ENCODE results near the gene FOXP4. TPM values are rescaled to one million over a fixed set of nuclear protein-coding genes. Genes with fewer than 3 reads are reported as not detected.

Gene FOXP4
- total RNA-seq, 1 donor from 2014 or later: 27.9 TPM

DNA sequence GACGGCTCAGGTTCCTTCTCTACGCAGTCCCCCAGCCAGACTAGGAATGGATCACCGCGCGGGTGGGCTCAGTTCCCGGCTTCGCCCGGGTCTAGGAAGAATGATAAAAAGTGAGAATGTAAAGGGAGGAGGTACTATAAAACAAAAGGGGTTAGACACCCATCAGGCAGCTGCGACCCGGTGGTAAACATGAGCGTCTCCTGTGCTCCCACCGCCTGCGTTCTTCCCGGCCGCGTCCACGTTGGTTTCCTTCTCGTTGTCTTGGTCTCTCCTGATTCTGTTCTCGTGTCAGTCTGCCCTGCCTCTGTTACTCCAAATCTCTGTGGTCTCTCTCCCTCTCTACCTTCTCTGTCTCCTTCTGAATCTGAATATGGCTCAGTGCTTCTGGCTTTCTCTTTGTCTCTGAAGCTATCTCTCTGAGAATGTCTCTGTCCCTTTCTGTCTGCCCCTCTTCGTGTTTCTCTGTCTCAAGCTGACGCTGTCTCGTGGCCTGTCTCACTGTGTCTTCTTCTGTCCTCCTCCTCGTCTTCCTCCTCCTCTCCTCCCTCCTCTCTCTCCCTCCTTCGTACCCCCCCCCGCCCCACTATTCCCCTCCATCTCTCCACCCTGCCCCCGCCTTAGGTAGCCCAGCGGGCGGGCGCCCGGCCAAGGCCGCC lies 41.6 kb upstream of the FOXP4 start:
- Mint-ChIP-seq H3K4me3 (ENCODE audit: unreplicated experiment) (peak overlapping the region; percentile 78), H3K36me3 (ENCODE audit: unreplicated experiment) (no peaks in the 10 kb centered on the region), H3K27ac (ENCODE audit: unreplicated experiment) (peak overlapping the region; percentile 60), H3K27me3 (ENCODE audit: unreplicated experiment) (peaks cover 19% of the 10 kb centered on the region), H3K9me3 (ENCODE audit: unreplicated experiment) (peaks cover 6% of the 10 kb centered on the region), H3K4me1 (ENCODE audit: low read depth, unreplicated experiment) (peaks cover 11% of the 10 kb centered on the region)
- DNase-seq: no peak
- TF ChIP-seq, protein P1, sequence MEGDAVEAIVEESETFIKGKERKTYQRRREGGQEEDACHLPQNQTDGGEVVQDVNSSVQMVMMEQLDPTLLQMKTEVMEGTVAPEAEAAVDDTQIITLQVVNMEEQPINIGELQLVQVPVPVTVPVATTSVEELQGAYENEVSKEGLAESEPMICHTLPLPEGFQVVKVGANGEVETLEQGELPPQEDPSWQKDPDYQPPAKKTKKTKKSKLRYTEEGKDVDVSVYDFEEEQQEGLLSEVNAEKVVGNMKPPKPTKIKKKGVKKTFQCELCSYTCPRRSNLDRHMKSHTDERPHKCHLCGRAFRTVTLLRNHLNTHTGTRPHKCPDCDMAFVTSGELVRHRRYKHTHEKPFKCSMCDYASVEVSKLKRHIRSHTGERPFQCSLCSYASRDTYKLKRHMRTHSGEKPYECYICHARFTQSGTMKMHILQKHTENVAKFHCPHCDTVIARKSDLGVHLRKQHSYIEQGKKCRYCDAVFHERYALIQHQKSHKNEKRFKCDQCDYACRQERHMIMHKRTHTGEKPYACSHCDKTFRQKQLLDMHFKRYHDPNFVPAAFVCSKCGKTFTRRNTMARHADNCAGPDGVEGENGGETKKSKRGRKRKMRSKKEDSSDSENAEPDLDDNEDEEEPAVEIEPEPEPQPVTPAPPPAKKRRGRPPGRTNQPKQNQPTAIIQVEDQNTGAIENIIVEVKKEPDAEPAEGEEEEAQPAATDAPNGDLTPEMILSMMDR (IDR thresholded peaks at IDR 0.05; ENCODE audit: partially characterized antibody, unreplicated experiment): no peak

DNA sequence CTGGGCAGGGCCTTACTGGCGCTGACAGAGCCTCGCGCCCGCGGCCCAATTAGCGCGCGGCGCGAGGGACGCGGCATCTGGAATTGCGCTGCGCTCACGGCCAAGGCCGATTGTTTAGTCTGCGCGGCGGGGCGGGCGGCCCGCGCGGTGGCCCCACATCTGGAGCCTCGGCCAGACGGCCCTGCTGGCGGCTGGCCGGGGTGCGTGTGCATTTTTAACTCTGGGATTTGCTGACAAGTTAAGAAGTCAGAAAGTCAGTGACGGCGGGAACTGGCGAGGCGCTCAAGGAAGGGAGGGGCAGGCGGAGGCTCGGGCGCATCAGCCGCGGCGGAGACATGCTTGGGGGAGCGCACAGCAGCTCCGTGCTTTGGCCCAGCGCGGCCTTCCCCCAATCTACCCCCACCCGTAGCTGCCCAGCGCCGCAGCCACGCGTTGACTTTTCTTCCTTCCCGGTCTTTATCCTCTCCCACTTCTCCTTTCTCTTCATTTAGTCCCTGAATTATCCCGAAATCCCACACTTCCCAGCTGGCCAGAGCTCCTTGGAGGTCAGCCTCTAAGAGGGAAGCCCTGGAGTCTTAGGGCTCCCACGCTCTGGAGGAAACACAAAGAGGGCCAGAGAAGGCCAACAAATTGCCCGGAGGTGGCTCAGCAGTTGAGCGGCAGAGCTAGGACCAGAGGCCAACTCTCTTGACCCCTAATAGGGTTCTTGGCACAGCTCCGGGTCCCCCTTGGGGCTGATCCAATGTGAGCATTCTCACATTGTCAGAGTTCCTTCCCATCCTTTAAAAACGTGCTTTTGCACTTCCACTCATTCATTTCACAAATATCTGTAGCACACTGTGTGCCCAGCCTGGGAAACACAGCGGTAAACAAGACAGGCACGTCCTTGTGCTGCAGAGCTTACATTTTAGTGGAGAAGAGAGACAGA lies 40.8 kb upstream of the FOXP4 start:
- DNase-seq: peak; percentile 38
- peak overlapping the region; percentile 53 for H3K4me3 Mint-ChIP-seq (ENCODE audit: unreplicated experiment)

DNA sequence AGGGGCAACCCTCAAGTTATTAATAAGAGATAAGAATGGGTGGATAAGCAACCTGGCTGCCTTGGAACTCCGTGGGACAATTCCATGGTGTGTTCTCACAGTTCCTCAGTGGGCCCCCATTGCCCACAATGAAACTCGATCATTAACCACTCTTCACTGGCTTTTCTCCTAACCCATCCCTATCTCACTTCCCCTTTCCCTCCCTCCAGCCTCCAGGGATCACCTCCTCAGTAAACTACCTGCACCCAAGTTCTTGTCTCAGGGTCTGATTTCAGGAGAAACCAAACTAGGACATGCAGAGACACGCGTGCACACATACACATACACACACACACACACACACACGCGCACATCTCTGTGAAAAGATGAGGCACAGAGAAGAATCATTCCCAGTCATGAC lies 37.7 kb upstream of the FOXP4 start:
- Mint-ChIP-seq H3K4me3 (ENCODE audit: unreplicated experiment) (no peak overlapping the region), H3K36me3 (ENCODE audit: unreplicated experiment) (peaks cover 5% of the 10 kb centered on the region), H3K9me3 (ENCODE audit: unreplicated experiment) (peaks cover 6% of the 10 kb centered on the region), H3K27ac (ENCODE audit: unreplicated experiment) (no peak overlapping the region), H3K4me1 (ENCODE audit: low read depth, unreplicated experiment) (peaks cover 6% of the 10 kb centered on the region), H3K27me3 (ENCODE audit: unreplicated experiment) (peaks cover 14% of the 10 kb centered on the region)
- no peak for DNase-seq
- TF ChIP-seq, protein P1 (IDR thresholded peaks at IDR 0.05; ENCODE audit: partially characterized antibody, unreplicated experiment): no peak

More for the DNA sequence above, 40.8 kb upstream of the FOXP4 start:
- Mint-ChIP-seq H3K27ac (ENCODE audit: unreplicated experiment) (no peak overlapping the region), H3K36me3 (ENCODE audit: unreplicated experiment) (no peaks in the 10 kb centered on the region), H3K9me3 (ENCODE audit: unreplicated experiment) (peaks cover 6% of the 10 kb centered on the region), H3K4me1 (ENCODE audit: low read depth, unreplicated experiment) (peaks cover 11% of the 10 kb centered on the region), H3K27me3 (ENCODE audit: unreplicated experiment) (peaks cover 19% of the 10 kb centered on the region)
- TF ChIP-seq, protein P1 (IDR thresholded peaks at IDR 0.05; ENCODE audit: partially characterized antibody, unreplicated experiment): no peak

DNA sequence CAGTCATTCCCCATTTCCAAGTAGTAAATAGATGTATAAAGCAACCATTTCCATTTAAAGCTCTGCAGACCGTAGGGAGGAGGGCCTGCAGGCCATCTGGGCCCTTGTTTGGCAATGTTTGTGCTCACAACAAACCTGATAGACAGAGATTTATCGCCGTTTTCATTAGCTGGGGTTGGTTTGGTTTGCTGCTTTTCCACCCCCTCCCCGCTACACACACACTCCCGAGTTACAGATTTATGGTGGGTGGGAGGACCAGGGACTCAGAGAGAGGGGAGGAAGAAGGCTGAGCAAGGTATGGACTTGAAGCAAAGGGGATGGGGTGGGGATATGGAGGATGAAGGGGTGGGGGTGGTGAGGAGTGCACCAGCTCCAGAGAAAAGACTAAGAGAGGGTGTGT lies 36.6 kb upstream of the FOXP4 start:
- no peak for DNase-seq
- H3K9me3 Mint-ChIP-seq (ENCODE audit: unreplicated experiment): peaks cover 6% of the 10 kb centered on the region
- no peak overlapping the region for H3K4me3 Mint-ChIP-seq (ENCODE audit: unreplicated experiment)
- H3K4me1 Mint-ChIP-seq (ENCODE audit: low read depth, unreplicated experiment): peaks cover 2% of the 10 kb centered on the region
- TF ChIP-seq, protein P1 (IDR thresholded peaks at IDR 0.05; ENCODE audit: partially characterized antibody, unreplicated experiment): no peak
- peaks cover 5% of the 10 kb centered on the region for H3K36me3 Mint-ChIP-seq (ENCODE audit: unreplicated experiment)
- H3K27ac Mint-ChIP-seq (ENCODE audit: unreplicated experiment): no peak overlapping the region
- H3K27me3 Mint-ChIP-seq (ENCODE audit: unreplicated experiment): peaks cover 10% of the 10 kb centered on the region
